GM20431 (cell line): ENCODE results near the gene DTHD1.

ENCODE experiments used
- in situ Hi-C: fragments of 300-500 bp; cut with MseI, MboI; formaldehyde crosslinking; loops from one replicate; pipeline ENCODE4 v1.15.0; 2020; ENCODE audit warnings: low sequenced_read_pairs; ENCODE audit not compliant: unreplicated experiment

DTHD1 gene

GRCh38 chr4:36338973-36339372 lies 57.6 kb downstream of the DTHD1 start:
- in situ Hi-C loops, result no loop called here

DNA sequence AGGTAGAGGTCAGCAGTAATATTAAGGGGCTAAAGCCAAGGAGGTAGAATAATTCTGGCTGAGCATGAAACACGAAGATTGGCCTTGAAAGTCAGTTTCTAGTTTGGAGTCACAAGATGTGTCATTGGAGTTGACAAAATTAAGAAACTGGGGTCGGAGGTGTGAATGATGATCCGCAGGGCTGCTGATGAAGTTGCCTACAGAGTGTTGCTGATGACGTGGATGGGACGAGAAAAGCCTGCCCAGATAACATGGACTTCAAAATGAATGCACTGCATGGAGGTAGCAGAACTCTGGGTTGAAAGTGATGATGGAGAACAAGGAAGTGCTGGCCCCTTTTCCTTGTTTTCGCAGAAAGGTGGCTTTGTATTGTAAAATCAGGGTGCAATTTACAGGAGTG lies 60.5 kb downstream of the DTHD1 start:
- in situ Hi-C loops, result no loop called here

DNA sequence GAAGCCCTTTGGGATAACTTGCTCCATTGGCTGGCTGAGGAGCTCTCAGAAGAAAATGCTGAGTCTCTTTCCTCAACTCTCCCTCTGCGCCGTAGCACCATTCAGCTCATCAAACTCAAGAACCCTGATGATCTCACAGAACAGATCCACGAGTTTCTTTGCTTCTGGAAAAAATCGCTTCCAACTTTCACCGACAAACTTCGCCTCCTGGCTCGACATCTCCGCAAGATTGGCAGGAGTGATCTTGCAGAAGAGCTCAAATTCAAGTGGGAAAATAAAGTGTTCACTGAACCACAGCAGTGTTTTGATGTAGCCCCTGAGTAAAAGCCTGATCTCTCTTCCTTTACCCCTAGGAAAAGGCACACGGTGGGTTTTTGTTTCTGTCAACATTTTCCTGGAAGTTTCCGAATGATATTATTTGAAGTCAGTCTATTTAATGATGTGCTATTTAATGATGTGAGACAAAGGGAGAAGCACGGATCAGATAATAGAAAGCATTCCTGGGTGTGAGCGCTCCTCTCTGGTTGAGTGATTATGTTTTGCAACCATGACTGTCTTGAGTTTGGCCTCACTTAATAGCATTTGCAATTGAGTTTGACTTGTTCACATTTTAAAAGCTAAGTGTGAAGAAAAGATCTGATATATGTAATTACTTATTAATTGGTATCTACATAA lies 62.2 kb downstream of the DTHD1 start:
- in situ Hi-C loops, result no loop called here

- in situ Hi-C loops, result no loop called here
Observed at GRCh38 chr4:36348403-36348938, 67.1 kb downstream of the DTHD1 start.

DNA sequence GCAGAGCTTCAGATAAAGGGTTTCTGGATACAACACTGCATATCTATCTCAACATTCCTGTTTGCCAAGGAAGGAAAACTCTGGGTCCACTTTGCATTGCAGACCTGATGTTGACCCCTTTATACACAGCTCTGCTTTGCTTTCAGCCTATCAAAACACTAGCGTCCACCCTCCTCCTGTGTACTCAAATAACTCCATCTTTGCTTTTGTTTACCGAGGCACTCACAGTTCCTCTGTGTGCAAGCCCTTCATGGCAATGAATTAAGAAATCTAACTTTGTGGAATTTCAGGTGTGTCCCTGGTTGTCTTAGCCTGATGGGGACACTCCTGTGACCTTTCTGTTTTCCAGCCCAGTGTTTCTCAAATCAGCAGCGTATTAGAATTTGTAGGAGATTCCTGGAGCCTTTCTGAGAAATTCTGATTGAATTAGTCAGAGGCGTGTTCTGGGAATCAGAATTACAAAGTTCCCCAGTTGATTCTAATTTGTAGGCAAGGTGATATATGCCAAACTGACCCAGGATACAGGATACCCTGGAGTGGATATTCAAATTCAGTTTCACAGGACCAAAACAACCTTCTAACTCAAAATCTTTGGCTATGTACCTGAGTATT lies 68.6 kb downstream of the DTHD1 start:
- in situ Hi-C loops, result no loop called here

DNA sequence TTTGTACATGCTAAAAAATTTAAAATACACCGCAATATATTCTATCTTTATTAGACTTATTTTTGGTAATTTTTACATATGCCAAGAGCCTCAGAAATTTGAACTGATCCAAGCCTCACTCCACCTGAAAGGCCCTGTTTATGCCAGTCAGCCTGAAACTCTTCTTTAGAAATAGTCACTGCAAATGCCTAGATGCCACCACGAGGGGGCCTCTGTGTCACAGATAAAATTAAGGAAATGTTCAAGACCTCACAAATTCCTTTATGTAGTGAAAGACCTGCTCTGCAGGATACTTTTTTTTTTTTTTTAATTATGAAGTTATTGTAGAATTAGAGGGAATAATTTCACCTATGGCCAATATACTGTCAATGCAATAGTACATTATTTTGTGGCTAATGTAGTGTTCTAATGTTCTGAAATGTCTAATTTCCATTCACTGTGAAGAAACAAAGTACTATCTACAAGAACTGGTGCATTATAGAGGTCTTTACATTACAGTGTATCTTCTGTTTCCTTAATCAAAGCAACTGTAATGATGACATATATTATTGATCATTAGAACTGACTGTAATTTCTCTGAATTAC lies 69.8 kb downstream of the DTHD1 start:
- in situ Hi-C loops, result no loop called here

GRCh38 chr4:36353998-36354397 lies 72.6 kb downstream of the DTHD1 start:
- in situ Hi-C loops, result no loop called here

- in situ Hi-C loops, result no loop called here
Observed at GRCh38 chr4:36358173-36358572, 76.8 kb downstream of the DTHD1 start.

GRCh38 chr4:36360755-36361154 lies 79.3 kb downstream of the DTHD1 start:
- in situ Hi-C loops, result no loop called here

GRCh38 chr4:36363024-36363423 lies 81.6 kb downstream of the DTHD1 start:
- in situ Hi-C loops, result no loop called here

GRCh38 chr4:36374836-36375511 lies 93.6 kb downstream of the DTHD1 start:
- in situ Hi-C loops, result no loop called here

GRCh38 chr4:36385951-36386571 lies 104.6 kb downstream of the DTHD1 start:
- in situ Hi-C loops, result no loop called here

GRCh38 chr4:36386691-36387090 lies 105.3 kb downstream of the DTHD1 start:
- in situ Hi-C loops, result no loop called here

- in situ Hi-C loops, result no loop called here
Observed at GRCh38 chr4:36388710-36389109, 107.3 kb downstream of the DTHD1 start.

GRCh38 chr4:36391411-36391810 lies 110.0 kb downstream of the DTHD1 start:
- in situ Hi-C loops, result no loop called here

- in situ Hi-C loops, result no loop called here
Observed at GRCh38 chr4:36392024-36392423, 110.6 kb downstream of the DTHD1 start.

GRCh38 chr4:36392916-36393315 lies 111.5 kb downstream of the DTHD1 start:
- in situ Hi-C loops, result no loop called here
